HG03159 (cell line): ENCODE results near the gene SLC27A2.
"Not testable (repeated sequence)": the region's sequence is repeated elsewhere in the genome, so short reads cannot be mapped to it uniquely, and the experiment has no call there.

Experiments
- ATAC-seq: cut with Tn5 transposase; IDR thresholded peaks from one replicate; pipeline ENCODE4 v1.9.1; 2021; ENCODE audit warnings: mild to moderate bottlenecking, moderate library complexity; ENCODE audit not compliant: unreplicated experiment

The SLC27A2 gene

DNA sequence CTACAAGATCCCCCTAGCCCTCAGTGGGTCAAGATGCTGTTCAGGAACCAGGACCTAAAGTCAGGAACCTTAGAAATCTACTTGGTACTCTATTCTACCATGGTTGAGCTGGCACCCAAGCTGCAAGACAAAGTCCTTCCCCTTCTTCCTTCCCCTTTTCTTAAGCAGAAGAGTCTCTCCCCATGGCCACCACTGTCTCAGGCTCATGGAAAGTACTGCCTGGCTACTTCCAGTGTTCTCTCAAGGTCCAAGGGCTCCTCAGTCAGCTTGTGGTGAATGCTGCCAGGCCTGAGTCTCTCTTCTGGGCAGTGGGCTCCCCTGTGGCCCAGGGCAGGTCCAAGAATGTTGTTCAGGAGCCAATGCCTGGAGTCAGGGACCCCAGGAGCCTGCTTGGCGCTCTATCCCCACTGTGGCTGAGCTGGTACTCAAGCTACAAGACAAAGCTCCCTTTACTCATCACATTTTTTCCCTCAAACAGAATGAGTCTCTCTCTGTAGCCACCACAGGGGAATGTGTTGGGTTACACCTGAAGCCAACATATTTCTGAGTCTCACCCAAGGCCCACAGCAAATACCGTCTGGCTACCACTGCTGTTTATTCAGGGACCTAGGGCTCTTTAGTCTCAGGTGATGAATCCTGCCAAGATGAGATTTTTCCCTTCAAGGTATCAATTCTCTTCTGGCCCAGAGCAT is 18.1 kb upstream of the SLC27A2 start:
- no peak for ATAC-seq

DNA sequence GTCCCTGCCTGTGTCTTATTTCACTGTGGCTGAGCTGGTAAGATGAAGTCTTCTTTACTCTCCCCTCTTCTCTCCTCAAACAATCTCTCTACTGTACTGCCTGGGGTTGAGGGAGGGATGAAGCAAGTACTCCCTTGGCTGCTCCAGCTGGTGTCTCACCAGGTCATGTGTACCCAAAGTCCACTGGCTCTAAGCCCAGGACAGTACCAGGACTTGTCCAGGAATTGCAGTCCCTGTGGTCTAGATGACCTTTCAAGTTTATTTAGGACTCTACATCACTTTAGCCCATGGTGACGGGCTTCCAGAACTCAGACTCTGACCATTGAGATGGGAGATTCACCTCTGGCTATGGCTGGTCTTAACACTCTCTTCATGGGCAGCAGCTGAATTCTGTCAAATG is 17.5 kb upstream of the SLC27A2 start:
- no peak for ATAC-seq

DNA sequence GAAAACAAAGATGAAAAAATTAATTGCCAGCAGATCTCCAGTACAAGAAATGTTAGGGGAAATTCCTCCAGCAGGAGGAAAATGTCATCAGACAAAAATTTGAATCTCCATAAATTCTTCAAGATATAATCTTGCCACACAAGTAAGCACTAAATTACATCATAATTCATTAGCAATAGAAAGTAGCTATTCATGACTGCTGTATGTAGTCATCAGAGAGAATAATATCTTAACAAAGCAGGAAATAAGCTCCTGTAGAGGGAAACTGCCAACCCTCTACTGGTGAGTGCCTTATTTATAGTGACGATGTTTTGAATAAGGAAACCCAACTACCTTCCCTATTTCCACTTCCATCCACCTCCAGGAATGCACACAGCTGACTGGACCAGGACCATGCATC is 15.8 kb upstream of the SLC27A2 start:
- ATAC-seq, result no peak

DNA sequence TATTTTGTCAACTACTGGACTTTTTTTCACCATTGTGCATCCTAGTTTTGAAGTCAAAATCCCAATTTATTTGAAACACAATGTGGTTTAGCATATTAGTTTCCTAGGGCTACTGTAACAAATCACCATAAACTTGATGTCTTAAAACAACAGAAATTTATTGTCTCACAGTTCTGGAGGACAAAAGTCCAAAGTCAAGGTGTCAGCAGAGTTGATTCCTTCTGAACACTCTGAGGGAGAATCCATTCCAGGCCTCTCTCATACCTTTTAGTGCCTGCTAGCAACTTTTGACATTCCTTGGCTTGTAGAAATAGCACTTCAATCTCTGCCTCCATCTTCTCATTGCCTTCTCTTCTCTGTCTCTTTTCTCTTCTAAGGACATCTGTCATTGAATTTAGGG is 14.9 kb upstream of the SLC27A2 start:
- ATAC-seq, result no peak

DNA sequence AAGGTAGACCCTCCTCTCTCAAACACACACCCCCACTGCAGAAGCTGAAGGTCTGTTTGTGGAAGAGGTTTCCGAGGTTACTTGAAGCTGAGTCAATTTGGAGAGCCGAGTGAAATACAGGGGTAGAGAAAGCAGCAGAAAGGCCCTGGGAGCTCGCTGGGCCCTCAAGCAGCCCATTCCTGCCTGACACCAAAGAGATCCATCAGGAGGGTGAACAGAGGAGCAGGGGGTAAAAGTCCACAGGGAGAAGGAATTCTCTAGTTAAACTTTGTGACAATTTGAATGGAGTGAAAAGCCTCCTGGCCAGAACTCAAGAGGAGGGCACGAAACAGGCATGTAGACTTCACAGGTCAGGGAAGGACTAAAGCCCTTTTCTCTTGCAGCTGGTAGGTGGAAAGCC is 13.6 kb upstream of the SLC27A2 start:
- ATAC-seq, result no peak

DNA sequence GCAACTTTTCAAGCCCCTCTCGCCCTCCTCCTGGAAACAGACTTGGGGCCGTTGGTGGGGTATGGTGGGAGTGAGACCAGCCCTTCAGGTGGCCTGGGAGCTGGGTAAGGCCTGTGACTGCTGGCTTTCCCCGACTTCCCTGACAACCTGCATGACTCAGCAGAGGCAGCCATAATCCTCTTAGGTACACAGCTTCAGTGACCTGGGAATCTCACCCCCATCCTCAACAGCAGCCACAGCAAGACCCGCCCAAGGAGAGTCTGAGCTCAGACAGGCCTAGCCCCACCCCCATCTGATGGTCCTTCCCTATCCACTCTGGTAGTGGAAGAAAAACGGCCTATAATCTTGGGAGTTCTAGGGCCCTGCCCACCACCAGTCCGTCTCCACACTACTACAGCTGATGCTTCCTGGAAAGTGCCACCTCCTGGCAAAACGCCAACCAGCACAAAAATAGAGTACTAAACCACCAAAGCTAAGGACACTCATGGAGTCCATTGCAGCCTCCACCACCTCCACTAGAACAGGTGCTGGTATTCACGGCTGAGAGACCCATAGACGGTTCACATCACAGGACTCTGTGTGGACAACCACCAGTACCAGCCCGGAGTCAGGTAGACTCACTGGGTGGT is 13.1 kb upstream of the SLC27A2 start:
- no peak for ATAC-seq

DNA sequence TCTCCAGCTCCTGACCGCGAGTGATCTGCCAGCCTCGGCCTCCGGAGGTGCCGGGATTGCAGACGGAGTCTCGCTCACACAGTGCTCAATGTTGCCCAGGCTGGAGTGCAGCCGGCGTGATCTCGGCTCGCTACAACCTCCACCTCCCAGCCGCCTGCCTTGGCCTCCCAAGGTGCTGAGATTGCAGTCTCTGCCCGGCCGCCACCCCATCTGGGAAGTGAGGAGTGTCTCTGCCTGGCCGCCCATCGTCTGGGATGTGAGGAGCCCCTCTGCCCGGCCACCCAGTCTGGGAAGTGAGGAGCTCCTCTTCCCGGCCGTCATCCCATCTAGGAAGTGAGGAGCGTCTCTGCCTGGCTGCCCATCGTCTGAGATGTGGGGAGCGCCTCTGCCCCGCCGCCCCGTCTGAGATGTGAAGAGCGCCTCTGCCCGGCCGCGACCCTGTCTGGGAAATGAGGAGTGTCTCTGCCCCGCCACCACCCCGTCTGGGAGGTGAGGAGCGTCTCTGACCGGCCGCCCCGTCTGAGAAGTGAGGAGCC is 9.6 kb upstream of the SLC27A2 start:
- not testable (repeated sequence) for ATAC-seq

DNA sequence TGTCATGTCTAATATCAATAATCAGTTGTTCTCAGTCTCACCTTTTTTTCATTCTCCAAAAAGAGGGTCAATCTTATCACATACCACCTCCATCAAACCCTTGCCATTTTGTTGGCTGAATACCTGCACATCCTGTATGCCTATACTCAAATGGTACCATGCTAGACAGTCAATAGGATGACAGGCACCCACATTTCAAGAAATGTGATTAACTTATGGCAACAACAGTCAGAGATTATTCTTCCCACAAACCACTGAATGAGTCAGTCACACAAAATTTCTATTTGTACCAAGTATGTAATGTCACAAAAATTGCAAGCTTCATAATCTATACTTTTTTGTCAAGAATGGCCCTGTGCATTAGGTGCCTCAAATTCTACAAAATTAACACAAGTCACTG is 5.1 kb upstream of the SLC27A2 start:
- no peak for ATAC-seq

DNA sequence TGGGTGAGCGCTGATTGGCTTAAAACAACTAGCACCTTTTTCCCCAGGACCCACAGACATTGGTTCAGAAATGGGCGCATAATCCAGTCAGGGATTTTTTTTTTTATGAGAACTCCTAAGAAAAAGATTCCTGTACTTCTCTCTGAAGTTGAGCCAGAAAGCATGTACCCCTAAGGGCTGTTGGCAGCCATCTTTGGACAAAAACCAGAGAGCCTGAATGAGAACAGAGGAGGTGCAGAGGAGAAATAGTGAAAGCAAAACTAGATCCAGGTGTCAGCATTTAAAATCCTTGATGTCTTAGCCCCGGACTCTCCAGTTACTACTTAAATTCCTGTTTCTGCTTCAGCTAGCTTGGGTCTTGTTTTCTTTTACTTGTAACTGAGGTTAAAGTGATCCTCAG is 1.9 kb upstream of the SLC27A2 start:
- no peak for ATAC-seq

DNA sequence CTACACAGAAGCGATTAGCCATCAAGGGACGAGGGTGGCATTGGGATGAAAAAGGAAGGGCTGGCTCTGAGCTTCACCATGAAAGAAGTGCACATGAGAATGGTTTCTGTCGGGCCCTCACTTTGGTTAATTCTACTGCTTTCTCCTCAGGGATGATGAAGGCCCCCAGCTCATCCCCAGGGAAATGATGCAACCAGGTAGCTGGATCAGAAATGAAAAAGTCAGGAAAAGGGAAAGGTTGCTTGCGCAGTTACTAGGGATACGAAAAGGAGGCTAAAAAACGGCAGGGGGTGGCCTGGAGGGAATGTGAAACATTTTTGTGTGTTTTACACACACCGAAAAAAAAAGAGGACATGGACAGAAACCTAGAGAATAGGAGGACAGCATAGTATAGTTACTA is 1.4 kb upstream of the SLC27A2 start:
- ATAC-seq, result no peak

DNA sequence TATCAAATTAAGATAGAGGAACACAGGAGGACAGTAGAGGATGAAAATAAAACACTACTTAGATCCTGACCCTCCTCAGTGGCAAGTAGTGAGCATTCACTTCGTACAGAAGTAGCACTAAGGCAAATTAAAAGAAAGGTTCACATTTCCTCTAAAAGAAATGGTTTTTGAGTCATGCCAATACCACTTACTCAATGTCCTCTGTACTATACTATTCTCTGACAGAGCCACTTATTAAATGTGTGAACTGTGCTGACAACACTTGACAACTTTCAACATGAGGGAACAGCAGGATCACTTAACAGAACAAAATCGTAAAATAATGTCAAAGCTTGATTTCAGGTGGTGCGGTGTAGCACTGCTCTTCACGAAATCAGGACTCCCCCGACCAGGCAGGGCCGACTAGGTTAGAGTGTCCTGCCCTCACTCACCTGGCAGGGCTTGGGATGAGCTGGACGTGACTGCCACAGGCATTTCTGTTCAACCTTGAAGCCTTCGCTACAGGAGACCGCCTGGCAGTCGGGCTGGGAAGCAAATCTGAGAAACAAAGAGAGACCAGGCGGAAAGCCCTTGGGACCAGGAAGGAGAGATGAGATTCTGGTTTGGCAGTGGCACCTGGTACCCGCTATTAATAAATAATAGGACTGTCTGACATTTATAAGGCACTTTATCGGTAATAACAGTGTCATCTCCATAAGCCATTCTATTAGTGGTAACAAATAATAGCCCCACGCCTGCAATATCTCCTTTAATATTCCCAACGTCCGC is 611 bp upstream of the SLC27A2 start:
- no peak for ATAC-seq

DNA sequence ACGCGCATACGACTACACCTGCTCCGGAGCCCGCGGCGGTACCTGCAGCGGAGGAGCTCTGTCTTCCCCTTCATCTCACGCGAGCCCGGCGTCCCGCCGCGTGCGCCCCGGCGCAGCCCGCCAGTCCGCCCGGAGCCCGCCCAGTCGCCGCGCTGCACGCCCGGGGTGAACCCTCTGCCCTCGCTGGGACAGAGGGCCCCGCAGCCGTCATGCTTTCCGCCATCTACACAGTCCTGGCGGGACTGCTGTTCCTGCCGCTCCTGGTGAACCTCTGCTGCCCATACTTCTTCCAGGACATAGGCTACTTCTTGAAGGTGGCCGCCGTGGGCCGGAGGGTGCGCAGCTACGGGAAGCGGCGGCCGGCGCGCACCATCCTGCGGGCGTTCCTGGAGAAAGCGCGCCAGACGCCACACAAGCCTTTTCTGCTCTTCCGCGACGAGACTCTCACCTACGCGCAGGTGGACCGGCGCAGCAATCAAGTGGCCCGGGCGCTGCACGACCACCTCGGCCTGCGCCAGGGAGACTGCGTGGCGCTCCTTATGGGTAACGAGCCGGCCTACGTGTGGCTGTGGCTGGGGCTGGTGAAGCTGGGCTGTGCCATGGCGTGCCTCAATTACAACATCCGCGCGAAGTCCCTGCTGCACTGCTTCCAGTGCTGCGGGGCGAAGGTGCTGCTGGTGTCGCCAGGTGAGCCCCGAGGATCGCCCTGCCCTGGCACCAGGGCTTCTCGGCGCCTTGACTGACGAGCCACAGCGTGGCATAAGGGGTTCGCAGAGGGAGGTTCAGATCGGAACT is 420 bp downstream of the SLC27A2 start:
- peak; percentile 53 for ATAC-seq

DNA sequence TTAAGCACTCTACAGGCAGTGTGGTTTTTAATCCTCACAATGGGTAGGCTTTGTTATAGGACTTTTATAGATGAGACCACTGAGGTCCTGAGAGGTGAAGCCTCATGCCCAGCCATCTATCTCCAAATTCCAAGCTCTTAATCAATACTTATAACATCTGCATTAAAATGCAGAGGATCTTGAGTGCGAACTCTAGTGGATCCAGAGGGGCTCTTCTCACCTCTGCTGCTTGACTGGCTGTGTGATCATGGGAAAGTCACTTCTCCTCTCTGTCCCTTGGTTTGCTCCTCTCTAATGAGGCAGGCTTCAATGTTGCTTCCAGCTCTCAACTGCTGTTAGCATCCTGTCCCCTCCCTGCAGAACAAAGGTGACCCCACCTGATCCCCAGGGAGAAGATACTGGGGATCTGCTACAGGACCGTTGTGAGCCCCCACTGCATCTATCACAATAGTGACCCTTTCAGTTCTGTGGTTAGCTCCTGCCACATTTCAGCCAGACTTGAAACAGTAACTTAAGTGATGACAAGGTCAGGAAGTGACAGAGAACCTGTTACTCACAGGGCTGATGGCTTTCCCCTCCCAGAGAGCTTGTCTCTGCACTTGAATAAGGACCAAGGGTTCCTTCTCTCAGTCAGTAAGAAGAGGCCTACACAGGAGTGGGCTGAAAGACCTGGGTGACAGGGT is 1.3 kb downstream of the SLC27A2 start:
- ATAC-seq, result no peak

DNA sequence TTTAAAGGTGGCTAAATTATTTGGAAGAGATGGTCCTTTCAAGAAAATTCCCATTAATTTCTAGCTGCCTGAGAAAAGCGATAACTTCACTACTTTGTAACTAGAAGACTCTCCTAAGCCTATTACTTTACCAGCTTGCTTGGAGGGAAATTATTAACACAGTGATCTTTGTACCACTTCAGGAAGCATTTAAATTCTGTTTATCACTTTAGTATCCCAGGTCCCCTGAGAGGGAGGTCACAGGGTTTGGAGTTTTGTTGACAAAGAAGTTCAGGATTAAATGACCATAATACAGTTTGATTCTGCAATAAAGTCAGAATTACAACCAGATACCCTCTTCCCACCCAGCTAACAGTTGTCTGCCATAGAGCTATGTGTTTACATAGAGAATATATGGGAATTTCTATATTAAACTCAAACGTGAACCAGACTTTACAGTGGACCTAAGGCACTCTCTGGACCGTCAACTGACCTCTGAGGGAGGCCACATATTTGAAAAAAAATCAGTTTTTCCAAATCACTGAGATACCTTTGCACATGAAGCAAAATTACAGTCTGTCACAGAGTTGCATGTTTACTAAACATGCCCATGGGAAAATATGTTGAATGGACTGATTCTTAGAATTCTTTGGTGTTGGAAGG is 3.0 kb downstream of the SLC27A2 start:
- ATAC-seq, result no peak

DNA sequence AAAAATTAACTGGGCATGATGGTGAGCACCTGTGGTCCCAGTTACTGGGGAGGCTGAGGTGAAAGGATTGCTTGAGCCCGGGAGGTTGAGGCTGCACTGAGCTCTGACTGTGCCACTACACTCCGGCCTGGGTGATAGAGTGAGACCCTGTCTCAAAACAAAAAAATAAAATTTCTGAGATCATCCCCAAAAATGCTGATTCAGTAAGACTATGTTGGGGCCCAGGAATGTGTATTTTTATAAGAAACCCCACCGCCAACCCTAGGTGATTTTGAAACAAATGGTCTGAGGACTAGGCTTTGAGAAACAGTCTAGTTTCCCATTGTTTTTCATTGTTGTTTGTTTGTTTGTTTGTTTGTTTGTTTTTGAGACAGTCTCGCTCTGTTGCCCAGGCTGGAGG is 4.1 kb downstream of the SLC27A2 start:
- ATAC-seq, result no peak

DNA sequence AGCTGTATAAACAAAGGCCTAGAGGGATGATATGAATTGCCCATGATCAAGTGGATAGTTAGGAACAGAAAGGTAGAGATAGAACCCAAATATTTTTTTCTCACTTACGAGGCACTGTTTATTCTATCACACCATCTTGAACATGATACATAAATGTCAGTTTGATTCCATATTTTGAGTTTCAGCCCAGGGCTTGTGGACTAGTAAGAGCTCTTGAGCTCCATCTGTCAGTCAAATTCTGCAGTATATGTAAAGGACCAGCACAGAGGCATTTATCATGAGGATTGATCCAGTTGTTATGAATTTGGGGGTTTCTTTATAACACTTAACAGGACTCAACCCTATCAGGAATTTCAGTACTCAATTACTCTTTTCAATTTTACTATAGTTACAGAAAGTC is 4.8 kb downstream of the SLC27A2 start:
- no peak for ATAC-seq

DNA sequence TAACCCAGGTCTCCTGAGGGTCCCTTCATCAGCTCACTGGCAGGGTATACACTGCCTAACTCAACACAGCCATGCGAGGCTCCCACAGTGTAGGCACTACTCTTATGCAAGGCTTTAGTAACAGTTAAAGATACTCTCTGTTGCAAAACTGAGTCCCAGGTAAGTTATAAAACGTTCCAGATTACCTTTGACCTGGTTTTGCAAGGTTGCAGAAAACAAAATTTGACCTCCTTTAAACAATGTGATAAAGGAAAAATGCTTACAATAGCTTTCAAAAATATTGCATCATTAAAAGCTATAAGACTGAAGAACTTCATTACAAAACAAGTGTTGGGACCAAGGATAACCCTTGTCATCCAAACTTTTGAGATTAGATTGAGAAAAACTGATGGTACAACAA is 5.5 kb downstream of the SLC27A2 start:
- ATAC-seq, result no peak

DNA sequence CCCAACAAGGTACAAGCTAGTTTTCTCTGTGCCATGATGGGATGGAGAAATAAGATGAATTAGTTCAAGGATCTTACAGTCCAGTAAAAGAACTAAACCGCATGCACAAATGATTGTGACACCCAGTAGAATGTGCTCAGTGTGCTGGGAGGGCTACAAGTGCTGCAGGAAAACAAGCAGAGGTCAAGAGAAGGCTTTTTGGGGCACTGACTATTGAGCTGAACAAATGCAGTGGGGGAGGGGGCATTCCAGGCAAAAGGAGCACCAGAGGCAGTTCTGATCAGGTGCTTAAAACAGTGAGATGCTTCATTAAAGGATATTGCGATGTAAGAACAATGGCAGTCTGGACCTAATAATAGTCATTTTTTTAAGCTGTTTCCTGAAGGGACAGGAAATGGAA is 6.0 kb downstream of the SLC27A2 start:
- ATAC-seq, result no peak

DNA sequence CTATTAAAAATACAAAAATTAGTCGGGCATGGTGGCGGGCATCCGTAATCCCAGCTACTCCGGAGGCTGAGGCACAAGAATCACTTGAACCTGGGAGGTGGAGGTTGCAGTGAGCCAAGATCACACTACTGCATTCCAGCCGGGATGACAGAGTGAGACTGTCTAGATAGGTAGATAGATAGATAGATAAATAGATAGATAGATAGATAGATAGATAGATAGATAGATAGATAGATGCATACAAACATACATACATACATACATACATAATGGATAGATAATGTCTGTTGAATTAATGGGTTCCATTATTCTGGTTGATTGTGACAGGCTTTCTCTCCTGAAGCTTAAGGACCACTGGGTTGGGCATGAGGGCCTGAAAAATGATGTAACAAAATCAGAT is 6.8 kb downstream of the SLC27A2 start:
- ATAC-seq, result not testable (repeated sequence)

DNA sequence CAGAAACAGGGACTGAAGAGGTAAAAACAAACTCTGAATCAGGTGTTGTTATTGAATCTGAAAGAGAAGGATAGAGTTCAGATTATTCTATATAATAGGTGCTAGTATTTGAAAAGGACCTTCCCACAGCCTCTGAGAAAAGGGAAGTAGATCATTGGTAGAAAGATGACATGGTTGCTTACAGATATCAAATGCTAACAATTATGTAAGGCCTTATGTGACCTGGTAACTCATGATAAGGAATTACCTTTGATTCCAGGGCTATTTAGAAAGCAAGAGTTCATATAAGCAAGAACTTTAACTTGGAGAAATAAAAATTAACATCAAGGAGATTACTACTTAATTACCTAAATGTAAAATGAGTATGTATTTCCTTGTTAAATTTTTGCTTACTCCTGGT is 7.6 kb downstream of the SLC27A2 start:
- no peak for ATAC-seq
